ENCODE data around the gene IL23A.

DNA sequence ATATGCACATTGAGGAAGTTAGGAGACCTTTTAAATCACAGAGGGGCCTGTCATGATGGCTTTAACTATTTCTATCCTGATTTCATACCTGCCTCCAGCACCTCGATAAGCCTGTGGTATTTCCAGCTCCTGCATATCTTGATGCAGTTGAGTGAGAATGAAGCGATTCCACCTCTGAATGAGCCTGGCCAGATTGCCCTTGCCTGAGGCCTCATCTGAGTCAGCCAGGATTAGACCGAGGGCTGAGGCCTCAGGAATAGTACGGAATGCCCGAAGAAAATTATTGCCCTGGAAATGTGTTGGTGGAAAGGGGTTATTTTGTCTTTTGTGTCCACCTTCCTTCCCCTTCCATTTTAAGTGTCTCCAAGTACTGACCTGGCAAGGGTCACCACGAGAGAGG lies 14.5 kb upstream of the IL23A start:
- TF ChIP-seq, protein P1, sequence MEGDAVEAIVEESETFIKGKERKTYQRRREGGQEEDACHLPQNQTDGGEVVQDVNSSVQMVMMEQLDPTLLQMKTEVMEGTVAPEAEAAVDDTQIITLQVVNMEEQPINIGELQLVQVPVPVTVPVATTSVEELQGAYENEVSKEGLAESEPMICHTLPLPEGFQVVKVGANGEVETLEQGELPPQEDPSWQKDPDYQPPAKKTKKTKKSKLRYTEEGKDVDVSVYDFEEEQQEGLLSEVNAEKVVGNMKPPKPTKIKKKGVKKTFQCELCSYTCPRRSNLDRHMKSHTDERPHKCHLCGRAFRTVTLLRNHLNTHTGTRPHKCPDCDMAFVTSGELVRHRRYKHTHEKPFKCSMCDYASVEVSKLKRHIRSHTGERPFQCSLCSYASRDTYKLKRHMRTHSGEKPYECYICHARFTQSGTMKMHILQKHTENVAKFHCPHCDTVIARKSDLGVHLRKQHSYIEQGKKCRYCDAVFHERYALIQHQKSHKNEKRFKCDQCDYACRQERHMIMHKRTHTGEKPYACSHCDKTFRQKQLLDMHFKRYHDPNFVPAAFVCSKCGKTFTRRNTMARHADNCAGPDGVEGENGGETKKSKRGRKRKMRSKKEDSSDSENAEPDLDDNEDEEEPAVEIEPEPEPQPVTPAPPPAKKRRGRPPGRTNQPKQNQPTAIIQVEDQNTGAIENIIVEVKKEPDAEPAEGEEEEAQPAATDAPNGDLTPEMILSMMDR (IDR thresholded peaks at IDR 0.05) = no peak
- TF ChIP-seq POLR2A (IDR thresholded peaks at IDR 0.05) = no peak

All from body of pancreas (tissue), 4 donors.